Stimulated activated CD8-positive, alpha-beta memory T cell treated with anti-CD3 and anti-CD28 coated beads, Interleukin-12 subunit alpha, Interleukin-12 subunit beta, amount 100 ng/mL, for 1 hour (primary cell): ENCODE data around the gene TRABD2B.

Experiments used
- DNase-seq: peaks from one replicate; pipeline ENCODE4 v3.0.0-alpha.2; 2020; ENCODE audit warnings: low read depth

TRABD2B gene

GRCh38 chr1:47997289-47998200 is at the start of gene TRABD2B:
TRABD2B (minus strand) TSS chr1:47997385.
- DNase-seq = peak; percentile 21

GRCh38 chr1:48044311-48044710 is 47.1 kb upstream of the TRABD2B start:
- DNase-seq = no peak

GRCh38 chr1:48043622-48044021 is 46.4 kb upstream of the TRABD2B start:
- no peak for DNase-seq

GRCh38 chr1:48040154-48040553 is 43.0 kb upstream of the TRABD2B start:
- no peak for DNase-seq

GRCh38 chr1:48039088-48040054 is 42.2 kb upstream of the TRABD2B start:
- no peak for DNase-seq

GRCh38 chr1:48038270-48038767 is 41.1 kb upstream of the TRABD2B start:
- no peak for DNase-seq

GRCh38 chr1:48036710-48037355 is 39.6 kb upstream of the TRABD2B start:
- no peak for DNase-seq

- DNase-seq = no peak
Observed at GRCh38 chr1:48035371-48036141, 38.4 kb upstream of the TRABD2B start.

GRCh38 chr1:48033495-48034045 is 36.4 kb upstream of the TRABD2B start:
- DNase-seq = no peak

GRCh38 chr1:48031676-48032075 is 34.5 kb upstream of the TRABD2B start:
- no peak for DNase-seq

- DNase-seq = no peak
Observed at GRCh38 chr1:48030696-48031365, 33.6 kb upstream of the TRABD2B start.

- no peak for DNase-seq
Observed at GRCh38 chr1:48030211-48030610, 33.0 kb upstream of the TRABD2B start.

- DNase-seq = no peak
Observed at GRCh38 chr1:48028218-48029069, 31.3 kb upstream of the TRABD2B start.

- DNase-seq = no peak
Observed at GRCh38 chr1:48027533-48027835, 30.3 kb upstream of the TRABD2B start.

- DNase-seq = no peak
Observed at GRCh38 chr1:48026701-48027532, 29.7 kb upstream of the TRABD2B start.

GRCh38 chr1:48026275-48026674 is 29.1 kb upstream of the TRABD2B start:
- DNase-seq = no peak

- no peak for DNase-seq
Observed at GRCh38 chr1:48025076-48025475, 27.9 kb upstream of the TRABD2B start.

GRCh38 chr1:48023488-48023887 is 26.3 kb upstream of the TRABD2B start:
- DNase-seq = no peak

- DNase-seq = no peak
Observed at GRCh38 chr1:48022306-48022705, 25.1 kb upstream of the TRABD2B start.
